HG03520 (cell line): ENCODE measurements around the gene ARHGEF10L.
"Not testable (repeated sequence)": the region's sequence is repeated elsewhere in the genome, so short reads cannot be mapped to it uniquely, and the experiment has no call there.

Experiments used
- ATAC-seq: cut with Tn5 transposase; IDR thresholded peaks from one replicate; pipeline ENCODE4 v1.9.1; 2021; ENCODE audit warnings: mild to moderate bottlenecking, moderate library complexity; ENCODE audit not compliant: unreplicated experiment

Gene ARHGEF10L

DNA sequence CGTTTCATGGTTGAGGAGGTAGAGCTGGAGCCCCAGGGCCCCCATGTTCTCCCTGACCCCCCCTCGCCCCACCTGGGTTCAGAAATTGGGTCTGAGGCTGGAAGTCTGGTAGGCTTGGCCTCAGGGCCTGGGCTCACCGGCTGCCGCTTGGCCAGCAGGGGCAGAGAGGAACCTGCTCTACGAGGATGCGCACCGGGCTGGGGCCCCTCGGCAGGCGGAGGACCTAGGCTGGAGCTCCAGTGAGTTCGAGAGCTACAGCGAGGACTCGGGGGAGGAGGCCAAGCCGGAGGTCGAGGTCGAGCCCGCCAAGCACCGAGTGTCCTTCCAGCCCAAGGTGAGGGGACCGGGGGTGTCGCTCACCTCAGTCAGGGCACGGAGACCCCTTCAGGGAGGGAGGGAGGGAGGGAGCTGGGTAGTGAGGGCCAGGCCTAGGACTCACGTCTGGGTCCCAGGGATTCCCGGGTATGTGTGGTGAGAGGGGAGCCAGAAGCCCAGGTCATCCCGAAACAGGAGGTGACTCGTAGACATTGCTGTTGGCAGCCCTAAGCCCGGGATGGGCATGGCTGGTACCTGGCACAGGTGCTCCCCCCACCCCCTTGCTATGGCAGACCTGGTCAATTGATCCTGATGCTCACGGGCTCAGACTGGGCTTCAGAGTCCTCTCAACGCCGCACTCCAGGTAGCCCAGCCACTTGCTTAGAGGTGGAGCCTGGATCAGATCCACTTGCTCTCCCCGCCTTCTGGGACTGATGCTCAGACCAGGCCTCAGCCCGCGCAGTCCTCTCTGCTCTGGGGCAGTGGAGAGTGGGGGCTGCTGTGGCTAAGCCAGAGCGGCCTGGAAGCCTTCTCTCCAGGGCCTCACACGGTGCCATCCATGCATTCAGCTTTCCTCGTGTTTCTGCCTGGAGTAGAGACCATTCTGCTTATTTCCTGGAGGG, 68.4 kb downstream of the ARHGEF10L start:
- no peak for ATAC-seq

GRCh38 chr1:17609529-17609928, 70.0 kb downstream of the ARHGEF10L start:
- no peak for ATAC-seq

GRCh38 chr1:17610085-17610484, 70.6 kb downstream of the ARHGEF10L start:
- no peak for ATAC-seq

GRCh38 chr1:17610713-17611112, 71.2 kb downstream of the ARHGEF10L start:
- ATAC-seq, result no peak

DNA sequence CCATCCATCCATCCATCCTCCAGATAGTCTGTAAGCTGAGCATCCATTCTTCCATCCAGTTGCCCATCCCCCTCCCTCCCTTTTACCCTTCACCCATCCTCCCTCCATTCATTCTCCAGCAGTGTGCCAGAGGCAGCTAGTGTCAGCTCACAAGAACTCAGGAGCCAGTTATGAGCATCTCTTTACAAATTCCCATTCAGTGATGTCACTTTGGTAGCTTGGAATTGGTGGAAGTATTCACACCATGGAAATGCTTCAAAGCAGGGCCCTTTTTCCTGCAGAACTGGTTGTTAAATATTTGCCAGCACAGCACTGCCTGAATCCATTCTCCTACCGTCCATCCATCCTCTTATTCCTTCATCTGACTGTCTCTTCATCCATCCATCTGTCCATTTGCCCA, 72.5 kb downstream of the ARHGEF10L start:
- ATAC-seq, result no peak

GRCh38 chr1:17612831-17613230, 73.3 kb downstream of the ARHGEF10L start:
- no peak for ATAC-seq

DNA sequence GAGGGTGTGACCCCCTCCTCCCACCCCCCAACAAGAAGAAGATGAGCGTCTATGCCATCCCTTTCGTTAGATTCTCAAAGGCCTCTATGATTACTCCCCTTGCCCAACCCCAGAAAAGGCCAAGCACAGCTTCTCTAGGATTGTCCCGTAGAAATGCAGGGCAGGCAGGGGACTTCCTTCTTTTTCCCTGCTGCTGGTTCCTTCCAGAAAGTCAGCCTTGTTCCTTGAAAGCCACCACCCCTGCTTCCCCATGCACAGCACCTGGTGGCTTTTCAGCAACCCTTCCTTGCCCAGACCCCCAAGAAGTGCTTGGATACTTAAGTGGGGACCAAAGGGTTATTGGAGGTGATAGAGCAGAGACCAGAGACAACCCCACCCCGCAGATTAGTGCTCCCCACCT, 75.1 kb downstream of the ARHGEF10L start:
- ATAC-seq, result no peak

DNA sequence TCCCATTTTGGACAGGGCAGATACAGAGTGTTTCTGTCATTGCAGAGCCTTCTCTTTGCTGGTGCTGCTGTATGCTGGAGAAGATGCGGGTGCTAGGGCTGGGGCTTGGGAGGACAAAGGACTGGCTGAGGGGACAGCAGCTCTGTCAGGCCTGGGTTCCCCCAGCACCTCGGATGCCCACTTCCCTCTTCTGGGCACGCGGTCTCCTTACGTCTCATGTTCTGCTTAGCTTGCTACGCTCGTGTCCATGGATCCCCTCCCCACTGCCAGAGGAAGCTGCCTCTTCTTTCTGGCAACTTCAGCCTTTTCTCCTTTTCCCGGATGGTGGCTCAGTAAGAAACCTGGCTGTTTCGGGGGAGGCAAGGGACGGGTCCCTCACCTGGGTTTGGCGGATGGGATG, 75.7 kb downstream of the ARHGEF10L start:
- no peak for ATAC-seq

- ATAC-seq, result no peak
Measured at GRCh38 chr1:17615959-17616358, 76.5 kb downstream of the ARHGEF10L start.

GRCh38 chr1:17616731-17617279, 77.3 kb downstream of the ARHGEF10L start:
- no peak for ATAC-seq

- ATAC-seq, result no peak
Measured at GRCh38 chr1:17617787-17618557, 78.5 kb downstream of the ARHGEF10L start.

DNA sequence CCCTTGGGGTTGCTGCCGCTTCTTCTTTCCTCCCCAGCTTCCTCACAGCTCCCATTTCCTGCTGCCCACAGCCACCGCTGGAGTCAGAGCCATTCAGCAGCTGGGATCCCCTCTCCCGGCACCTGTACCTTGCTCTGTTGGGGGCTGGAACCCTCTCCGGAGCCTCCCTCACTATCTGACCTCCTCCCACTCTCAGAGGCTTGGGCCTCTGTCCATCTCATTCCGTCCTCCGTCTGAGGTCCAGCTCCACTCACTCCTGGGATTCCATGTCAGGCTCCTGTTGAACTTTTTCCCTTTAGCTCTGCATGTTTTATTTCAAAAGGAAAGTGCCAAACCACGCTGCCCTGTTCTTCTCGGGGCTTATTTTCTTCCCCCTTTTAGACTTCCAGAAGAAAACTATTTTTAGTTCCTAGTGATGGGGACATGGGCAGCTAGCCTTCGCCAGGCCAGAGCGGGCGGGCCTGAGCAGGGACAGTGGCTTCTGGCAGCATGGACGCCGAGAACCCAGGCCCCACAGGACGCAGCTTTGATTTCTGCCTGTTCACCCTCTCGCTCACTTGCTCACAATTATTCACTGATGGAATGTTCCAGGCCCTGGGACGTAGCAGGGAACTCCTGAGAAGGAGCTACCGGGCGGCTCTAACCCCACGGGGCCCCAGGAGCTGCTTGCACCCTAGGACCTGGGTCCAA, 79.2 kb downstream of the ARHGEF10L start:
- ATAC-seq, result no peak

DNA sequence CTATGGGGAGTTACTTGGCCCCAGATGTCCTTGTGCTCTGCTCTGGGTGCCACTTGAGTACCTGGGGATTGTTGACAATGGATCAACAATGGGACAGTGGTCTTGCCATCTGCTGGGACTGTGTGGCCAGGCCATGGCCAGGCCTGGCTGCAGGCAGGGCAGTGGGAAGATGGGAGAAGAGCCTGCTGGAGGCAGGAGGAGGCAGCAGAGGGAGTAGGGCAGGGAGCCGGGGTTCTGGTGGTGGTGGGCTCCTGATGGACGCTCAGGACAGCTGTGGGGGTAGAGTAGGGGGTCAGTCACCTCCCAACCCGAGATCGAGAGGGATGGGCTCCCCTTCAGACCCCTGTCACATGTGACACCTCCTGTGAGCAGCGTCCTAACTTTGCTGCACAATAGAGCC, 81.0 kb downstream of the ARHGEF10L start:
- no peak for ATAC-seq

GRCh38 chr1:17621691-17622090, 82.2 kb downstream of the ARHGEF10L start:
- ATAC-seq, result no peak

GRCh38 chr1:17622823-17623222, 83.3 kb downstream of the ARHGEF10L start:
- no peak for ATAC-seq

- ATAC-seq, result no peak
Measured at GRCh38 chr1:17624611-17625233, 85.2 kb downstream of the ARHGEF10L start.

DNA sequence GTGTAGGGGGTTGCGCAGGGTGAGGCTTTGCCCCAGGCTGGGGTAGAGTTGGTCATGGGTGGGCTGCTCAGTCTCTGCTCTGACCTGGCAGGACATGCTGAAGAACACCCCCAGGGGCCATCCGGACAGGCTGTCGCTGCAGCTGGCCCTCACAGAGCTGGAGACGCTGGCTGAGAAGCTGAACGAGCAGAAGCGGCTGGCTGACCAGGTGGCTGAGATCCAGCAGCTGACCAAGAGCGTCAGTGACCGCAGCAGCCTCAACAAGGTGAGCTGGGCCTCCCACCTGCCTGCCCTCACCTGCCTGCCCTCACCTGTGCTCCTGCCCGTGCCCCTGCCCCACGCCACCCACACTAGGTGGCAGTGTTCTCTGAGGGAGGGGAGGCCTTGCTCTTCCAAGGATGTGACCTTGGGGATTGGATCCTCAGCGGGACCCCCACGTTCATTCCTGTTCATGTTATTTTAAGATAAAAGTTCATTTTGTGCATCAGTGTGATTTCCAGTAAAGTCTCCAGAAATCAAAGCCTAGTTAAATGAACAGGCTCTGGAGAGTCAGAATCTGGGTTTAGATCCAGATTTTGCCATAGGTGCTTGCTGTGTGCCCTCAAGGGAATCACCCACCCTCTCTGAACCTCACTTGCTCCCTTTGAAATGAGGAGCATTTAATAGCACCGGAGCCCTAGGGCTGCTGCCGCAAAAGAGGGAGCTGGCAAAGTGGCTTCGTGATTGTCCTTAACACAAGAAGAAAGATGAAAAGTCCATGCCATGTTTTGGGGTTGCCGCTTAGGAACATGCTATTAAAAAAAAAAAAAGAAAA, 87.9 kb downstream of the ARHGEF10L start:
- ATAC-seq, result no peak

DNA sequence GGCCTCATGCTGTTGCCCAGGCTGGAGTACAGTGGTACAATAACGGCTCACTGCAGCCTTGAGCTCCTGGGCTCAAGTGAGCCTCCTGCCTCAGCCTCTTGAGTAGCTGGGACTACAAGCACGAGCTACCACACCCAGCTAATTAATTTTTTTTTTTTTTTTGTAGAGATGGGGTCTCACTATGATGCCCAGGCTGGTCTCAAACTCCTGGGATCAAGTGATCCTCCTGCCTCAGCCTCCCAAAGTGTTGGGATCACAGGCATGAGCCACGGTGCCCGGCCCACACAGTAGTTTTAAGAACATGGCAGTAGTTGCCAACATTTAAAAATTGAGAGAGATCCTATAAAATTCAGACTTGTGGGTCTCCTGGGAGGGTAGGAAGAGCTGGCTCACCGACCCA, 89.5 kb downstream of the ARHGEF10L start:
- not testable (repeated sequence) for ATAC-seq

- ATAC-seq, result no peak
Measured at GRCh38 chr1:17629460-17629859, 90.0 kb downstream of the ARHGEF10L start.
